Gastrocnemius medialis (tissue), 4 donors: Measurements from ENCODE around the gene CASP14. TPM values are rescaled to one million over a fixed set of nuclear protein-coding genes. Genes with fewer than 3 reads are reported as not detected.
"Not testable (repeated sequence)": the region's sequence is repeated elsewhere in the genome, so short reads cannot be mapped to it uniquely, and the experiment has no call there.

ENCODE experiments used
- ATAC-seq, 2 donors: fragments of 150-250 bp; one replicate each; pipeline ENCODE4 v1.9.1; 2016
- DNase-seq, 2 donors: peaks; one replicate each; pipeline ENCODE4 v3.0.0-alpha.2; 2019
- H3K27ac ChIP-seq, 4 donors: fragments of 200-600 bp; sonication (generic); 1 replicate in 1 of 4; 2 replicates in 3 of 4; pipeline ENCODE4 v1.5.1; 2016 to 2018; ENCODE audit warnings: mild to moderate bottlenecking in 2 of 4, moderate library complexity in 1 of 4
- H3K27me3 ChIP-seq, 3 donors: fragments of 200-600 bp; sonication (generic) in 2 of 3; 1 replicate in 1 of 3; 2 replicates in 2 of 3; pipeline versions ENCODE4 v1.5.1 to v1.6.0; 2016 to 2019; ENCODE audit warnings: mild to moderate bottlenecking in 1 of 3, moderate library complexity in 1 of 3
- H3K36me3 ChIP-seq, 2 donors: fragments of 200-600 bp; sonication (generic) in 1 of 2; one replicate each; pipeline ENCODE4 v1.5.1; 2017 to 2018
- H3K4me1 ChIP-seq, 2 donors: fragments of 200-600 bp; sonication (generic) in 1 of 2; one replicate each; pipeline ENCODE4 v1.5.1; 2016 to 2017; ENCODE audit warnings: mild to moderate bottlenecking in 2 of 2
- H3K4me3 ChIP-seq, 4 donors: fragments of 200-600 bp; sonication (generic) in 3 of 4; 1 replicate in 1 of 4; 2 replicates in 3 of 4; pipeline ENCODE4 v1.5.1; 2016 to 2019; ENCODE audit warnings: mild to moderate bottlenecking in 2 of 4
- H3K9me3 ChIP-seq, 3 donors: fragments of 200-600 bp; sonication (generic) in 2 of 3; 1 replicate in 1 of 3; 2 replicates in 2 of 3; pipeline ENCODE4 v1.5.1; 2016 to 2019
- CTCF ChIP-seq, 5 experiments: fragments of 450-650 bp in 3 of 5; fragments of 200-600 bp in 2 of 5; sonication (generic) in 2 of 5; IDR thresholded peaks in 4 of 5; conservative IDR thresholded peaks in 1 of 5; 1 replicate in 4 of 5; 2 replicates in 1 of 5; pipeline ENCODE4 v1.5.1; 2016 to 2019; ENCODE audit warnings: antibody characterized with exemption in 5 of 5, mild to moderate bottlenecking in 3 of 5, moderate library complexity in 3 of 5
- POLR2A ChIP-seq, 2 donors: fragments of 450-650 bp; IDR thresholded peaks; one replicate each; pipeline ENCODE4 v1.6.1; 2017; ENCODE audit warnings: antibody characterized with exemption in 2 of 2, mild to moderate bottlenecking in 2 of 2, moderate library complexity in 2 of 2
- in situ Hi-C, 4 donors: fragments of 200-750 bp; cut with MboI; loops; one replicate each; pipeline versions ENCODE4 v1.15.0 to v1.8.0; 2017; ENCODE audit warnings: low sequenced_read_pairs in 4 of 4
- intact Hi-C: fragments of 100-400 bp; cut with DNase I; formaldehyde crosslinking; loops from one replicate; pipeline ENCODE4 v1.15.1; 2023; ENCODE audit warnings: low total_unique reads
- total RNA-seq, 4 donors: library from RNA; depleted of rRNA; stranded (reverse); fragments of >200 nt; gene quantifications; one replicate each; pipeline versions ENCODE4 v1.1.0 to v1.2.3, GENCODE V29; 2016

CASP14 gene
- total RNA-seq, 4 donors from 2014 or later = not detected

DNA sequence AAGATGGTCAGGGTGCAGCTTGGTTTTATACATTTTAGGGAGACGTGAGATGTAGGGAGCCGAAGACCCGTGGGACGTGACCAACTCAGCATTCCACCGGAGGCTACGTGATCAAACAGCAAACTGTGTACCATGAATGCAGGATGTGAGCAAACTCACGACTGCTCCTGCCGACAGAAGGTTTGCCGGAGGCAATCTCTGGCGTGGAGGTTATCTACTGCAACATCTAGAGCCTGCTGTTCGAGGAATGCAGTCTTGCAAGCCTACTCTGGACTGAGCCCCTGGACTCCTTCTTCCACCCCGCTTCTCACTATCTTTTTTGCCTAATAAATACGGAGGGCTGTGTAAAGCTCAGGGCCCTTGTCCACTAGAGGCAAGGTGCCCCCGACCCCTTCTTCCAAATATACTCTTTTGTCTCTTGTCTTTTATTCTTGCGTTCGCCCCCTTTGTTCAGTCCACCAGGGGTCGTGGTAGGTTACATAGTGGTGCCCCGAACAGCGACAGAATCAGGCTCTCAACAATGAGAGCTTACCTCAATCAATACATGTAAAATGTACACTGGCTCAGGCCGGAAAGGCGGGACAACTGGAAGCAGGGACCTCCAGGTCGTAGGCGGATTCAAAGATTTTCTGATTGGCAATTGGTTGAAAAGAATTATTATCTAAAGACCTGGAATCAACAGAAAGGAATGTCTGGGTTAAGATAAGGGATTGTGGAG is 23.8 kb downstream of the CASP14 start:
- no peak for DNase-seq
- no peak overlapping the region for H3K27ac ChIP-seq
- H3K27me3 ChIP-seq = no peaks in the 10 kb centered on the region
- no peak for ATAC-seq
- H3K4me3 ChIP-seq = no peak overlapping the region
- H3K4me1 ChIP-seq = no peaks in the 10 kb centered on the region
- no peaks in the 10 kb centered on the region for H3K9me3 ChIP-seq
- H3K36me3 ChIP-seq = no peaks in the 10 kb centered on the region
- in situ Hi-C loops (no loop called here), intact Hi-C loops (no loop called here)
- TF ChIP-seq CTCF (IDR thresholded peaks at IDR 0.05 in 4 of 5, conservative IDR thresholded peaks at IDR 0.05 in 1 of 5) = no peak
- TF ChIP-seq POLR2A (IDR thresholded peaks at IDR 0.05) = no peak

- Histone ChIP-seq H3K27ac (no peak overlapping the region), H3K4me1 (no peaks in the 10 kb centered on the region), H3K27me3 (no peaks in the 10 kb centered on the region), H3K9me3 (no peaks in the 10 kb centered on the region), H3K4me3 (no peak overlapping the region), H3K36me3 (no peaks in the 10 kb centered on the region)
- no peak for DNase-seq
- no peak for TF ChIP-seq POLR2A (IDR thresholded peaks at IDR 0.05)
- no peak for TF ChIP-seq CTCF (IDR thresholded peaks at IDR 0.05 in 4 of 5, conservative IDR thresholded peaks at IDR 0.05 in 1 of 5)
- in situ Hi-C loops (no loop called here), intact Hi-C loops (no loop called here)
- no peak for ATAC-seq
These were observed 25.1 kb downstream of the CASP14 start for GRCh38 chr19:15074371-15074770.

DNA sequence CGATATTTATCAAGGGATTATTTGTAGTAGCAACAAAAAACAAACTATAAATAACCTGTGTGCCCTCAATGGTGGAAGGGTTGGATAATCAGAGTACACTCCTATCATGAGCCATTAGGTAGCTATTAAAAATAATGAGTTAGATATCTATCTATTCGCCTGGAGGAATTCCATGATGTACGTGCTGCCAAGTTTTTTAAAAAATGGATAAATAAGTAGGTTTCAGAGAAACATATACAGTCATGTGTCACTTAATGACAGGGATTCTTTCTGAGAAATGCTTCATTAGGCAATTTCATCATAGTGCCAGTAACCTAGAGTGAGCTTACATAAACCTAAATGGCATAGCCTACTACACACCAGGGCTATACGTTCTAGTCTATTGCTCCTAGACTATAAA is 26.5 kb downstream of the CASP14 start:
- ATAC-seq = no peak
- in situ Hi-C loops = loop anchor here in 1 of 4 donors (25.0 kb wide), 1 partner anchor 486 kb away; no protein-coding TSS in a partner anchor

GRCh38 chr19:15080002-15080401 is 30.7 kb downstream of the CASP14 start:
- H3K4me3 ChIP-seq, intact Hi-C loops, ATAC-seq, DNase-seq, H3K9me3 ChIP-seq, H3K27ac ChIP-seq, H3K36me3 ChIP-seq, H3K4me1 ChIP-seq: not testable (repeated sequence)
- peaks cover 3 to 12% (median 4%) of the 10 kb centered on the region in 3 donors for H3K27me3 ChIP-seq
- in situ Hi-C loops = loop anchor here in 2 of 4 donors (10.0 to 25.0 kb wide), 2 partner anchors 475 to 482 kb away; no protein-coding TSS in a partner anchor

More for the DNA sequence above, 26.5 kb downstream of the CASP14 start:
- Histone ChIP-seq H3K4me3 (no peak overlapping the region), H3K9me3 (no peaks in the 10 kb centered on the region), H3K27ac (no peak overlapping the region), H3K36me3 (no peaks in the 10 kb centered on the region), H3K4me1 (no peaks in the 10 kb centered on the region), H3K27me3 (no peaks in the 10 kb centered on the region)
- intact Hi-C loops = no loop called here
- TF ChIP-seq POLR2A (IDR thresholded peaks at IDR 0.05) (no peak), CTCF (IDR thresholded peaks at IDR 0.05 in 4 of 5, conservative IDR thresholded peaks at IDR 0.05 in 1 of 5) (no peak)
- DNase-seq = no peak

DNA sequence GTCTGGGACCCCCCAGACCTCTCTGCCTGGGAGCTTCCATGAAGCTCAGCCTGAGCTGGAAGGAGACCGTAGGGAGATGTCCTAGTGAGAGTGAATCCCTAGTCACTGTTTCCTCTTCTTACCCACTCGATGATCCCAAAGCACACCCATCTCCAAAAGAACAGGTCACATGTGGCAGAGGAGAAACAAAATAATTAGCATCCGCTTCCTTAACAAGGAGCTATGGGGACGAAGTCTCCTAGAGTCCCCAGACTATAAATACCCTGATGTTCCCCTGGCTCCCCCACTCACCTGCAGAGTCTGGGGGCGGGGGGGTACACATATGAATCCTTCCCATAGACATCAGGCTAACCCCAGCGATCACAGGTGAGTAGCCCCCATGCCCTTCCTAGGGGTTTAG is 32.6 kb downstream of the CASP14 start, which contains the start of gene OR1I1:
Gene OR1I1, plus strand, starts transcription at position 301 of the 400 bp plus-strand sequence. CDS start 4,855 bp downstream, outside the sequence.
- ATAC-seq (no peak), DNase-seq (no peak)
- no peaks in the 10 kb centered on the region for H3K4me1 ChIP-seq
- H3K27ac ChIP-seq = no peak within 1 kb of the TSS
- H3K27me3 ChIP-seq = peaks cover 10 to 16% (median 12%) of the 10 kb centered on the region in 3 donors
- no peak within 1 kb of the TSS for H3K4me3 ChIP-seq
- in situ Hi-C loops = loop anchor here in 2 of 4 donors (10.0 to 25.0 kb wide), 2 partner anchors 473 to 480 kb away; no protein-coding TSS in a partner anchor
- no peak for TF ChIP-seq POLR2A (IDR thresholded peaks at IDR 0.05)
- no peaks in the 10 kb centered on the region for H3K9me3 ChIP-seq
- intact Hi-C loops = no loop called here
- H3K36me3 ChIP-seq = no peaks in the 10 kb centered on the region
